ENCODE results near the gene DPP6. TPM values are rescaled to one million over a fixed set of nuclear protein-coding genes. Genes with fewer than 3 reads are reported as not detected.
A peak's percentile ranks its signal among the peaks of the same experiment; 100 is the strongest.

DPP6 gene
- total and polyA plus RNA-seq, 9 of the 15 experiments (the other 6 are each of a cell fraction or from before 2014, with no cell fraction given), result not detected

GRCh38 chr7:154676422-154677073, 624.4 kb downstream of the DPP6 start (continued):
- TF ChIP-seq HMBOX1 (IDR thresholded peaks at IDR 0.05) (peak; percentile 57; the same call in 1 of the 2 replicates), U2AF1 (optimal IDR thresholded peaks at IDR 0.05; ENCODE audit: low read depth, low read length) (no peak), ARID3B (CRISPR knock-in tag; IDR thresholded peaks at IDR 0.05; ENCODE audit: borderline replicate concordance) (0 out of 2 replicates have a peak, but pooled peaks have one; percentile 78), MXI1 (IDR thresholded peaks at IDR 0.05; ENCODE audit: low read depth, low read length) (peak; percentile 59; the same call in 1 of the 2 replicates), ZNF197 (CRISPR knock-in tag; IDR thresholded peaks at IDR 0.05; ENCODE audit: low read depth) (peak; percentile 84), ZSCAN32 (CRISPR knock-in tag; IDR thresholded peaks at IDR 0.05) (no peak), ZNF143 (CRISPR knock-in tag; IDR thresholded peaks at IDR 0.05) (no peak), ETV6 (IDR thresholded peaks at IDR 0.05; ENCODE audit: borderline replicate concordance in 1 of 2, low read depth in 2 of 2, low read length in 1 of 2) (no peak; a peak in 1 of 4 replicates), ETV6 (CRISPR knock-in tag; IDR thresholded peaks at IDR 0.05; ENCODE audit: borderline replicate concordance) (no peak), YY1 (IDR thresholded peaks at IDR 0.05; ENCODE audit: borderline replicate concordance in 1 of 3, control insufficient read depth in 1 of 3, extremely low read depth in 1 of 3, insufficient read depth in 3 of 3, insufficient read length in 1 of 3, insufficient replicate concordance in 2 of 3, low read depth in 1 of 3, low read length in 2 of 3) (peak in 1 of 3 experiments; percentile 64), GTF2F1 (IDR thresholded peaks at IDR 0.05; ENCODE audit: low read depth, low read length) (no peak), ADNP (tag; IDR thresholded peaks at IDR 0.05) (peak; percentile 80), MEIS2 (IDR thresholded peaks at IDR 0.05; ENCODE audit: partially characterized antibody) (peak; percentile 25), RBM17 (IDR thresholded peaks at IDR 0.05; ENCODE audit: borderline replicate concordance, low read depth, low read length) (no peak), ELF2 (CRISPR knock-in tag; IDR thresholded peaks at IDR 0.05) (peak; percentile 12; the same call in 1 of the 2 replicates), BACH1 (tag; IDR thresholded peaks at IDR 0.05) (peak; percentile 63; the same call in 1 of the 2 replicates), DIDO1 (tag; IDR thresholded peaks at IDR 0.05; ENCODE audit: low read depth) (no peak; the same call in 1 of the 2 replicates), TEAD2 (tag; IDR thresholded peaks at IDR 0.05) (no peak), ERF (CRISPR knock-in tag; IDR thresholded peaks at IDR 0.05) (peak; percentile 83; the same call in 1 of the 2 replicates), POLR2B (IDR thresholded peaks at IDR 0.05; ENCODE audit: low read depth, partially characterized antibody) (peak; percentile 72), MECOM (CRISPR knock-in tag; IDR thresholded peaks at IDR 0.05) (0 out of 2 replicates have a peak, but pooled peaks have one; percentile 32), ZNF507 (tag; conservative IDR thresholded peaks at IDR 0.05) (no peak), ZBED1 (IDR thresholded peaks at IDR 0.05) (no peak), ZNF217 (CRISPR knock-in tag; IDR thresholded peaks at IDR 0.05) (no peak), KDM5B (IDR thresholded peaks at IDR 0.05; ENCODE audit: insufficient replicate concordance, low read depth, low read length) (no peak), RBM22 (IDR thresholded peaks at IDR 0.05; ENCODE audit: low read depth, low read length, poor library complexity, severe bottlenecking) (no peak), HLTF (IDR thresholded peaks at IDR 0.05) (peak; percentile 63; the same call in 1 of the 2 replicates)
